ENCODE measurements around the gene PRDX1. TPM values are rescaled to one million over a fixed set of nuclear protein-coding genes. Genes with fewer than 3 reads are reported as not detected.

PRDX1 gene
- total and polyA plus RNA-seq, 2 experiments from 2014 or later = 1,070 to 2,149 TPM

DNA sequence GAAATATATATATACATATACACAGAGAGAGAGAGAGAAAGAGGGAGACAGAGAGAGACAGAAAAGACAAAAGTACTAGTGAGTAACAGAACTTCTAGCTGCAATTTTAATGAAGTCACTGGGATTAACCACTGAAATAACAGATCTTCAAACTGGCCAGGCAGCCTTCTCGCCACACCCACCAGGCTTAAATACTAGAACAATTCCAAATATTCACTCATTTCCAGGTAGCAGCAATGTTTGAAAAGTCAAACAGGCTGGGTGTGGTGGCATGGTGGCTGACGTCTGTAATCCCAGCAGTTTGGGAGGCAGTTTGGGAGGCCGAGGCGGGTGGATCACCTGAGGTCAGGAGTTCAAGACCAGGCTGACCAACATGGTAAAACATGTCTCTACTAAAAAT is 5.2 kb downstream of the PRDX1 start:
- Histone ChIP-seq H2AFZ (no peak overlapping the region), H3K27me3 (ENCODE audit: insufficient read depth) (no peaks in the 10 kb centered on the region), H3K36me3 (ENCODE audit: insufficient read depth) (peaks cover 77% of the 10 kb centered on the region), H3K4me3 (no peak overlapping the region), H4K20me1 (replicated peaks; ENCODE audit: insufficient read depth) (peaks cover 58% of the 10 kb centered on the region), H3K9me2 (ENCODE audit: insufficient read depth) (no peaks in the 10 kb centered on the region), H3K4me2 (no peak overlapping the region), H3K79me2 (replicated peaks; ENCODE audit: insufficient read depth) (peaks cover 76% of the 10 kb centered on the region), H3K27ac (ENCODE audit: low read depth) (0 out of 2 replicates have a peak overlapping the region, but pooled peaks have one; percentile 50), H3K4me1 (ENCODE audit: insufficient read depth) (peaks cover 9% of the 10 kb centered on the region), H3F3A (replicated peaks; ENCODE audit: low read depth) (peaks cover 66% of the 10 kb centered on the region)
- Mint-ChIP-seq H3K27ac (peak overlapping the region; percentile 82; the same call in 1 of the 2 replicates), H3K4me3 (no peak overlapping the region), H3K9me3 (no peaks in the 10 kb centered on the region; the same call in 2 of the 3 replicates), H3K36me3 (ENCODE audit: low read depth) (peaks cover 89% of the 10 kb centered on the region), H3K27me3 (ENCODE audit: insufficient read depth, low read depth, poor library complexity) (peaks cover 4% of the 10 kb centered on the region), H3K4me1 (peaks cover 11% of the 10 kb centered on the region)
- TF ChIP-seq, protein P1, sequence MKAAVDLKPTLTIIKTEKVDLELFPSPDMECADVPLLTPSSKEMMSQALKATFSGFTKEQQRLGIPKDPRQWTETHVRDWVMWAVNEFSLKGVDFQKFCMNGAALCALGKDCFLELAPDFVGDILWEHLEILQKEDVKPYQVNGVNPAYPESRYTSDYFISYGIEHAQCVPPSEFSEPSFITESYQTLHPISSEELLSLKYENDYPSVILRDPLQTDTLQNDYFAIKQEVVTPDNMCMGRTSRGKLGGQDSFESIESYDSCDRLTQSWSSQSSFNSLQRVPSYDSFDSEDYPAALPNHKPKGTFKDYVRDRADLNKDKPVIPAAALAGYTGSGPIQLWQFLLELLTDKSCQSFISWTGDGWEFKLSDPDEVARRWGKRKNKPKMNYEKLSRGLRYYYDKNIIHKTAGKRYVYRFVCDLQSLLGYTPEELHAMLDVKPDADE (IDR thresholded peaks at IDR 0.05) = no peak
- no peak for TF ChIP-seq POLR2AphosphoS5 (IDR thresholded peaks at IDR 0.05; ENCODE audit: low read depth)
- TF ChIP-seq CREB1 (CRISPR knock-in tag; IDR thresholded peaks at IDR 0.05; ENCODE audit: low read depth) = no peak
- TF ChIP-seq EZH2phosphoT487 (IDR thresholded peaks at IDR 0.05; ENCODE audit: unreplicated experiment) = no peak
- no peak for TF ChIP-seq STAT1 (IDR thresholded peaks at IDR 0.05; ENCODE audit: unreplicated experiment)
- TF ChIP-seq, protein P2, sequence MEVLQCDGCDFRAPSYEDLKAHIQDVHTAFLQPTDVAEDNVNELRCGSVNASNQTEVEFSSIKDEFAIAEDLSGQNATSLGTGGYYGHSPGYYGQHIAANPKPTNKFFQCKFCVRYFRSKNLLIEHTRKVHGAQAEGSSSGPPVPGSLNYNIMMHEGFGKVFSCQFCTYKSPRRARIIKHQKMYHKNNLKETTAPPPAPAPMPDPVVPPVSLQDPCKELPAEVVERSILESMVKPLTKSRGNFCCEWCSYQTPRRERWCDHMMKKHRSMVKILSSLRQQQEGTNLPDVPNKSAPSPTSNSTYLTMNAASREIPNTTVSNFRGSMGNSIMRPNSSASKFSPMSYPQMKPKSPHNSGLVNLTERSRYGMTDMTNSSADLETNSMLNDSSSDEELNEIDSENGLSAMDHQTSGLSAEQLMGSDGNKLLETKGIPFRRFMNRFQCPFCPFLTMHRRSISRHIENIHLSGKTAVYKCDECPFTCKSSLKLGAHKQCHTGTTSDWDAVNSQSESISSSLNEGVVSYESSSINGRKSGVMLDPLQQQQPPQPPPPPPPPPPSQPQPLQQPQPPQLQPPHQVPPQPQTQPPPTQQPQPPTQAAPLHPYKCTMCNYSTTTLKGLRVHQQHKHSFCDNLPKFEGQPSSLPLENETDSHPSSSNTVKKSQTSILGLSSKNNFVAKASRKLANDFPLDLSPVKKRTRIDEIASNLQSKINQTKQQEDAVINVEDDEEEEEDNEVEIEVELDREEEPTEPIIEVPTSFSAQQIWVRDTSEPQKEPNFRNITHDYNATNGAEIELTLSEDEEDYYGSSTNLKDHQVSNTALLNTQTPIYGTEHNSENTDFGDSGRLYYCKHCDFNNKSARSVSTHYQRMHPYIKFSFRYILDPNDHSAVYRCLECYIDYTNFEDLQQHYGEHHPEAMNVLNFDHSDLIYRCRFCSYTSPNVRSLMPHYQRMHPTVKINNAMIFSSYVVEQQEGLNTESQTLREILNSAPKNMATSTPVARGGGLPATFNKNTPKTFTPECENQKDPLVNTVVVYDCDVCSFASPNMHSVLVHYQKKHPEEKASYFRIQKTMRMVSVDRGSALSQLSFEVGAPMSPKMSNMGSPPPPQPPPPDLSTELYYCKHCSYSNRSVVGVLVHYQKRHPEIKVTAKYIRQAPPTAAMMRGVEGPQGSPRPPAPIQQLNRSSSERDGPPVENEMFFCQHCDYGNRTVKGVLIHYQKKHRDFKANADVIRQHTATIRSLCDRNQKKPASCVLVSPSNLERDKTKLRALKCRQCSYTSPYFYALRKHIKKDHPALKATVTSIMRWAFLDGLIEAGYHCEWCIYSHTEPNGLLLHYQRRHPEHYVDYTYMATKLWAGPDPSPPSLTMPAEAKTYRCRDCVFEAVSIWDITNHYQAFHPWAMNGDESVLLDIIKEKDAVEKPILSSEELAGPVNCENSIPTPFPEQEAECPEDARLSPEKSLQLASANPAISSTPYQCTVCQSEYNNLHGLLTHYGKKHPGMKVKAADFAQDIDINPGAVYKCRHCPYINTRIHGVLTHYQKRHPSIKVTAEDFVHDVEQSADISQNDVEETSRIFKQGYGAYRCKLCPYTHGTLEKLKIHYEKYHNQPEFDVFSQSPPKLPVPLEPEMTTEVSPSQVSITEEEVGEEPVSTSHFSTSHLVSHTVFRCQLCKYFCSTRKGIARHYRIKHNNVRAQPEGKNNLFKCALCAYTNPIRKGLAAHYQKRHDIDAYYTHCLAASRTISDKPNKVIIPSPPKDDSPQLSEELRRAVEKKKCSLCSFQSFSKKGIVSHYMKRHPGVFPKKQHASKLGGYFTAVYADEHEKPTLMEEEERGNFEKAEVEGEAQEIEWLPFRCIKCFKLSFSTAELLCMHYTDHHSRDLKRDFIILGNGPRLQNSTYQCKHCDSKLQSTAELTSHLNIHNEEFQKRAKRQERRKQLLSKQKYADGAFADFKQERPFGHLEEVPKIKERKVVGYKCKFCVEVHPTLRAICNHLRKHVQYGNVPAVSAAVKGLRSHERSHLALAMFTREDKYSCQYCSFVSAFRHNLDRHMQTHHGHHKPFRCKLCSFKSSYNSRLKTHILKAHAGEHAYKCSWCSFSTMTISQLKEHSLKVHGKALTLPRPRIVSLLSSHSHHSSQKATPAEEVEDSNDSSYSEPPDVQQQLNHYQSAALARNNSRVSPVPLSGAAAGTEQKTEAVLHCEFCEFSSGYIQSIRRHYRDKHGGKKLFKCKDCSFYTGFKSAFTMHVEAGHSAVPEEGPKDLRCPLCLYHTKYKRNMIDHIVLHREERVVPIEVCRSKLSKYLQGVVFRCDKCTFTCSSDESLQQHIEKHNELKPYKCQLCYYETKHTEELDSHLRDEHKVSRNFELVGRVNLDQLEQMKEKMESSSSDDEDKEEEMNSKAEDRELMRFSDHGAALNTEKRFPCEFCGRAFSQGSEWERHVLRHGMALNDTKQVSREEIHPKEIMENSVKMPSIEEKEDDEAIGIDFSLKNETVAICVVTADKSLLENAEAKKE (CRISPR knock-in tag; IDR thresholded peaks at IDR 0.05) = no peak
- ATAC-seq (no peak), DNase-seq (ENCODE audit: low spot score) (no peak)
